B cell (primary cell): Measurements from ENCODE around the gene HAGHL. TPM values are rescaled to one million over a fixed set of nuclear protein-coding genes. Genes with fewer than 3 reads are reported as not detected.

Experiments used
- ATAC-seq: fragments of 200-7000 bp; cut with Tn5 transposase; one replicate; pipeline ENCODE4 v1.10.0; 2021; ENCODE audit warnings: low read depth, mild to moderate bottlenecking, moderate number of reproducible peaks, moderate library complexity
- CTCF ChIA-PET: fragments of 350-600 bp; sonication (Branson Sonifier 250); formaldehyde crosslinking; loops from one replicate; lab custom pipeline; 2021; ENCODE audit warnings: antibody characterized with exemption, inconsistent platforms; lab: Charles Lee
- POLR2A ChIA-PET: fragments of 350-600 bp; sonication (Branson Sonifier 250); formaldehyde crosslinking; loops from one replicate; lab custom pipeline; 2021; ENCODE audit warnings: antibody characterized with exemption; lab: Charles Lee
- DNase-seq: peaks from one replicate; pipeline ENCODE4 v3.0.0; 2013
- H2AFZ ChIP-seq: 2 replicates; pipeline ENCODE4 v1.6.1; 2012; ENCODE audit warnings: mild to moderate bottlenecking, low read depth, low read length; ENCODE audit not compliant: insufficient read depth, poor library complexity, severe bottlenecking
- H3K27ac ChIP-seq, 2 donors: 1 replicate in 1 of 2; 2 replicates in 1 of 2; pipeline ENCODE4 v1.5.1; 2012 to 2013; ENCODE audit warnings: low read length in 2 of 2, mild to moderate bottlenecking in 2 of 2, moderate library complexity in 1 of 2
- H3K27me3 ChIP-seq, 4 experiments: fragments of 200-600 bp in 1 of 4; sonication (generic) in 1 of 4; replicated peaks in 1 of 4; 1 replicate in 2 of 4; 2 replicates in 2 of 4; pipeline versions ENCODE4 v1.6.1 to v1.7.0; 2013 to 2016; ENCODE audit warnings: low read length in 3 of 4, mild to moderate bottlenecking in 2 of 4, mixed read lengths in 1 of 4, moderate library complexity in 1 of 4; ENCODE audit not compliant: insufficient read depth in 4 of 4, control insufficient read depth in 3 of 4; ENCODE audit errors: control extremely low read depth in 1 of 4
- H3K36me3 ChIP-seq, 2 experiments: replicated peaks in 1 of 2; 1 replicate in 1 of 2; 2 replicates in 1 of 2; pipeline versions ENCODE4 v1.6.1 to v1.7.1; 2013; ENCODE audit warnings: low read length in 1 of 2; ENCODE audit not compliant: insufficient read depth in 2 of 2, control insufficient read depth in 1 of 2; ENCODE audit errors: control extremely low read depth in 1 of 2, extremely low read depth in 1 of 2
- H3K4me1 ChIP-seq, 2 donors: fragments of 200-600 bp in 1 of 2; sonication (generic) in 1 of 2; 1 replicate in 1 of 2; 2 replicates in 1 of 2; pipeline versions ENCODE4 v1.5.1 to v1.6.1; 2013 to 2017; ENCODE audit warnings: low read length in 2 of 2; ENCODE audit not compliant: control insufficient read depth in 2 of 2, insufficient read depth in 2 of 2
- H3K4me2 ChIP-seq: replicated peaks from 2 replicates; pipeline ENCODE3; 2012; ENCODE audit warnings: mild to moderate bottlenecking, low read depth, low read length; ENCODE audit not compliant: poor library complexity, severe bottlenecking
- H3K4me3 ChIP-seq, 5 experiments: fragments of 200-600 bp in 1 of 5; sonication (generic) in 1 of 5; 1 replicate in 3 of 5; 2 replicates in 2 of 5; pipeline versions ENCODE4 v1.5.1 to v1.7.0; 2011 to 2016; ENCODE audit warnings: low read length in 4 of 5, mild to moderate bottlenecking in 4 of 5, low read depth in 2 of 5, control low read depth in 1 of 5, moderate library complexity in 1 of 5; ENCODE audit not compliant: insufficient read depth in 1 of 5; ENCODE audit errors: control extremely low read depth in 1 of 5, extremely low read depth in 1 of 5
- H3K79me2 ChIP-seq: fragments of 200-600 bp; sonication (generic); one replicate; pipeline ENCODE4 v1.6.0; 2016; ENCODE audit warnings: low read length; ENCODE audit not compliant: control insufficient read depth, insufficient read depth
- H3K9ac ChIP-seq: fragments of 200-600 bp; sonication (generic); 2 replicates; pipeline ENCODE4 v1.6.1; 2017; ENCODE audit warnings: mild to moderate bottlenecking, low read length, moderate library complexity
- H3K9me3 ChIP-seq, 3 donors: one replicate each; pipeline versions ENCODE4 v1.6.1 to v1.7.1; 2013; ENCODE audit warnings: low read length in 2 of 3; ENCODE audit not compliant: control insufficient read depth in 2 of 3, insufficient read depth in 1 of 3; ENCODE audit errors: control extremely low read depth in 1 of 3
- H4K20me1 ChIP-seq: 2 replicates; pipeline ENCODE4 v1.6.0; 2012; ENCODE audit warnings: mild to moderate bottlenecking, low read length; ENCODE audit not compliant: insufficient read depth, control insufficient read depth, poor library complexity, severe bottlenecking
- H3K27ac Mint-ChIP-seq: one replicate; pipeline ENCODE4 v1.8.0; 2021; ENCODE audit warnings: mixed read lengths
- H3K27me3 Mint-ChIP-seq: one replicate; pipeline ENCODE4 v1.8.0; 2021; ENCODE audit warnings: mixed read lengths
- H3K4me1 Mint-ChIP-seq: one replicate; pipeline ENCODE4 v1.8.0; 2021; ENCODE audit warnings: mixed read lengths
- H3K4me3 Mint-ChIP-seq: one replicate; pipeline ENCODE4 v1.8.0; 2021; ENCODE audit warnings: mixed read lengths
- H3K9me3 Mint-ChIP-seq: one replicate; pipeline ENCODE4 v1.8.0; 2022; ENCODE audit warnings: mixed read lengths; ENCODE audit not compliant: insufficient read depth
- EZH2 ChIP-seq: IDR thresholded peaks from 2 replicates; pipeline ENCODE4 v1.6.1; 2012; ENCODE audit warnings: borderline replicate concordance, low read depth, mild to moderate bottlenecking, moderate library complexity, low read length; ENCODE audit not compliant: insufficient read depth, poor library complexity, severe bottlenecking
- WGBS: methylation state at CpG from one replicate; pipeline ENCODE4 v1.1.5; 2013; ENCODE audit warnings: missing lambda C conversion rate; ENCODE audit not compliant: insufficient coverage; 5-methylcytosine and 5-hydroxymethylcytosine counted together
- intact Hi-C: fragments of 100-400 bp; cut with micrococcal nuclease; formaldehyde crosslinking; loops from one replicate; pipeline ENCODE4 v1.10.0; 2022
- polyA plus RNA-seq: library from polyadenylated mRNA; depleted of rRNA; stranded (reverse); fragments of >200 nt; gene quantifications from 2 replicates; pipeline ENCODE4 v1.2.3, GENCODE V29; 2012
- total RNA-seq, 2 donors: library from RNA; stranded (reverse); fragments of 120-200 nt in 1 of 2; gene quantifications; 1 replicate in 1 of 2; 2 replicates in 1 of 2; pipeline versions ENCODE4 v1.2.3 to v1.2.4, GENCODE V29; 2013 to 2022
- TF ChIP-seq, protein P1 (sequence below): fragments of 200-600 bp; IDR thresholded peaks from one replicate; pipeline ENCODE4 v1.8.0; 2022; ENCODE audit warnings: antibody characterized with exemption, mild to moderate bottlenecking

HAGHL gene
- total and polyA plus RNA-seq, 2 donors (not counting 1 experiment from before 2014, with no cell fraction given), result 32.3 to 87.1 TPM

DNA sequence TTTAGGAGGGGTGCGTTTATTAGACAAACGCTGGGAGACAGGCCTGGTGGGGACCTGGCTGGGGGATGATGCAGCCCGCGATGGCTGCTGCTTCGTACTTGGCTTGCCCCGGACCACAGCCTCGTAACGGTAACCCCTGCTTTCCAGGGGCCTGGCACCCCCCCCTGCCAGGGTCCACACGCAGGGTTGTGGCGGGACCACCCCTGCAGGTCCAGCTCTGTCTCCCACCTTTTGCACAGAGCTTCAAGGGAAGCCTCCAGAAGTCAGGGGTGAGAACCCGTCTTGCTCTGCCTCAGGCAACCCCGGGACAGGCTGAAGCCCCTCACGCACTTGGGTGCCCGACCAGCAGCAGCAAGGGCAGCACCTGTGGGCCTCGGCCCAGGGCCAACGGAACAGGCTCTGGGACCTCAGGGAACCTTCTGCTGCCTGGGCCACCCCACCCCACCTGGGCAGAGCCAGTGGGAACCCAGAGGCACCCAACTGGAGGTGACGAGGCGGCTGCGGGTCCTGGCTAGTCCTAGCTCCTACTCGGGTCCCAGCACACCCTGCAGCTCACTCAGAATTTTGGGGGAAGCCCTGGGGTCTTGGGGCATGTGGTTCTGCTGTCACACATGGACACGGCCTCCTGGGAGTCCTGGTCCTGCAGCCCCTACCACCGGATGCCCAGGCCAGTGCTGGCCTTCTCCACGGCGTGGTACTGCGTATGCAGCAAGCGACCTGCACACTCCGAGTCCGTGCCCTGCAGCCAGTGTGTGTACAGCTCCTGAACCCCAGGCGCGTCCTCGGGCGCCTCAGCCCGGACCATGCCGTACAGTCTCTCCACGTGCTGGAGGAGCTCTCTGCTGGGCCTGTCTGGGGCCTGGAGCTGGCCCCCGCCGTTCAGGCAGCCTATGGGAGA is 3.1 kb downstream of the HAGHL start:
- peaks cover 14% of the 10 kb centered on the region for H4K20me1 ChIP-seq
- no peaks in the 10 kb centered on the region for H3K27me3 Mint-ChIP-seq
- WGBS, result 94% methylated on average over 37 of the region's 37 CpGs
- H2AFZ ChIP-seq, result no peak overlapping the region
- H3K4me2 ChIP-seq, result no peak overlapping the region
- no peaks in the 10 kb centered on the region for H3K27me3 ChIP-seq
- ATAC-seq (no peak), DNase-seq (no peak)
- no peak overlapping the region for H3K9ac ChIP-seq
- peaks cover 10 to 28% of the 10 kb centered on the region in 2 donors for H3K4me1 ChIP-seq
- no peaks in the 10 kb centered on the region for H3K9me3 Mint-ChIP-seq
- POLR2A ChIA-PET, result no interaction called here
- H3K9me3 ChIP-seq, result no peaks in the 10 kb centered on the region
- H3K4me3 ChIP-seq, result no peak overlapping the region
- H3K27ac Mint-ChIP-seq, result peak overlapping the region; percentile 10
- intact Hi-C loops, result loop anchor here (5.0 kb wide), 1 partner anchor 882 kb away; the partner anchor contains the start of genes CRAMP1 and IFT140
- no peaks in the 10 kb centered on the region for H3K79me2 ChIP-seq
- H3K4me3 Mint-ChIP-seq, result peak overlapping the region; percentile 19
- H3K27ac ChIP-seq, result no peak overlapping the region
- H3K36me3 ChIP-seq, result peaks cover 0 to 32% of the 10 kb centered on the region in 2 experiments
- CTCF ChIA-PET, result interaction anchor here (0.5 to 1.2 kb wide), 2 partner anchors 12 to 18 kb away, joined by 3 to 4 read pairs; no protein-coding TSS in a partner anchor
- H3K4me1 Mint-ChIP-seq, result peaks cover 16% of the 10 kb centered on the region
- TF ChIP-seq EZH2, result no peak
- TF ChIP-seq, protein P1, sequence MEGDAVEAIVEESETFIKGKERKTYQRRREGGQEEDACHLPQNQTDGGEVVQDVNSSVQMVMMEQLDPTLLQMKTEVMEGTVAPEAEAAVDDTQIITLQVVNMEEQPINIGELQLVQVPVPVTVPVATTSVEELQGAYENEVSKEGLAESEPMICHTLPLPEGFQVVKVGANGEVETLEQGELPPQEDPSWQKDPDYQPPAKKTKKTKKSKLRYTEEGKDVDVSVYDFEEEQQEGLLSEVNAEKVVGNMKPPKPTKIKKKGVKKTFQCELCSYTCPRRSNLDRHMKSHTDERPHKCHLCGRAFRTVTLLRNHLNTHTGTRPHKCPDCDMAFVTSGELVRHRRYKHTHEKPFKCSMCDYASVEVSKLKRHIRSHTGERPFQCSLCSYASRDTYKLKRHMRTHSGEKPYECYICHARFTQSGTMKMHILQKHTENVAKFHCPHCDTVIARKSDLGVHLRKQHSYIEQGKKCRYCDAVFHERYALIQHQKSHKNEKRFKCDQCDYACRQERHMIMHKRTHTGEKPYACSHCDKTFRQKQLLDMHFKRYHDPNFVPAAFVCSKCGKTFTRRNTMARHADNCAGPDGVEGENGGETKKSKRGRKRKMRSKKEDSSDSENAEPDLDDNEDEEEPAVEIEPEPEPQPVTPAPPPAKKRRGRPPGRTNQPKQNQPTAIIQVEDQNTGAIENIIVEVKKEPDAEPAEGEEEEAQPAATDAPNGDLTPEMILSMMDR, result no peak
